ENCODE results near the gene NPFF. TPM values are rescaled to one million over a fixed set of nuclear protein-coding genes. Genes with fewer than 3 reads are reported as not detected.

NPFF gene
- total RNA-seq, 2 experiments from 2014 or later: not detected

- Mint-ChIP-seq H3K9me3 (no peaks in the 10 kb centered on the region), H3K27ac (peak overlapping the region; percentile 98), H3K4me3 (peak overlapping the region; percentile 96), H3K36me3 (ENCODE audit: low read depth) (peaks cover 16% of the 10 kb centered on the region), H3K4me1 (ENCODE audit: low read depth) (peaks cover 69% of the 10 kb centered on the region), H3K27me3 (no peaks in the 10 kb centered on the region)
- Histone ChIP-seq H3K27ac (ENCODE audit: low read depth in 1 of 2, low read length in 2 of 2) (no peak overlapping the region), H3K27me3 (ENCODE audit: control insufficient read depth in 1 of 2, insufficient read depth in 2 of 2, low read length in 2 of 2) (no peaks in the 10 kb centered on the region), H3K4me1 (ENCODE audit: insufficient read depth, low read length) (peaks cover 58% of the 10 kb centered on the region), H3K36me3 (ENCODE audit: insufficient read depth, low read length) (no peaks in the 10 kb centered on the region), H3K9me3 (ENCODE audit: control insufficient read depth in 1 of 2, insufficient read depth in 1 of 2, low read length in 2 of 2) (no peaks in the 10 kb centered on the region), H3K4me3 (ENCODE audit: low read length) (no peak overlapping the region)
- DNase-seq: no peak
- TF ChIP-seq CTCF (IDR thresholded peaks at IDR 0.05): no peak
- ChIA-PET POLR2A (no interaction called here), CTCF (interaction anchor here (1.4 kb wide), 1 partner anchor 11 kb away, joined by 3 read pairs; no protein-coding TSS in a partner anchor)
- ATAC-seq (ENCODE audit: poor library complexity): no peak
- intact Hi-C loops (cut with DNase I, micrococcal nuclease): no loop called here
Measured at GRCh38 chr12:53497461-53497860, 9.8 kb downstream of the NPFF start.

DNA sequence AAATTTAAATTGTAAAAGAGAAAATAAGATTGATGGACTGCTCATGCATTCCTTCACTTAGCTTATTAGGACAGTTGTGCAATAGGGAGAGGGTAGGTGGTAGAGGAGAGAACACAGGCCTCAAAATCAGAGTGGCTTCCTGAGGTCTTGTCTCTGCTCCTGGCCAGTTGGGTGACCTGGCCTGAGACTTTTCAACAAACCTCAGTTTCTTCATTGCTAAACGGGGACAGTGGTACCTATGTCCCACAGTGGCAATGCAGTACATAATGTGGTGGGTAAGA lies 10.6 kb downstream of the NPFF start:
- Histone ChIP-seq H3K9me3 (ENCODE audit: control insufficient read depth in 1 of 2, insufficient read depth in 1 of 2, low read length in 2 of 2) (no peaks in the 10 kb centered on the region), H3K36me3 (ENCODE audit: insufficient read depth, low read length) (no peaks in the 10 kb centered on the region), H3K27me3 (ENCODE audit: control insufficient read depth in 1 of 2, insufficient read depth in 2 of 2, low read length in 2 of 2) (no peaks in the 10 kb centered on the region), H3K27ac (ENCODE audit: low read depth in 1 of 2, low read length in 2 of 2) (no peak overlapping the region), H3K4me3 (ENCODE audit: low read length) (no peak overlapping the region), H3K4me1 (ENCODE audit: insufficient read depth, low read length) (peaks cover 55% of the 10 kb centered on the region)
- DNase-seq (no peak), ATAC-seq (ENCODE audit: poor library complexity) (no peak)
- intact Hi-C loops (cut with DNase I, micrococcal nuclease): no loop called here
- Mint-ChIP-seq H3K27ac (peak overlapping the region; percentile 98), H3K4me3 (peak overlapping the region; percentile 46), H3K36me3 (ENCODE audit: low read depth) (peaks cover 21% of the 10 kb centered on the region), H3K27me3 (no peaks in the 10 kb centered on the region), H3K4me1 (ENCODE audit: low read depth) (peaks cover 71% of the 10 kb centered on the region), H3K9me3 (no peaks in the 10 kb centered on the region)
- ChIA-PET CTCF (no interaction called here), POLR2A (no interaction called here)
- no peak for TF ChIP-seq CTCF (IDR thresholded peaks at IDR 0.05)

- ChIA-PET CTCF (no interaction called here), POLR2A (interaction anchor here (1.5 kb wide), 1 partner anchor 10 kb away, joined by 3 read pairs; no protein-coding TSS in a partner anchor)
- DNase-seq (no peak), ATAC-seq (ENCODE audit: poor library complexity) (no peak)
- TF ChIP-seq CTCF (IDR thresholded peaks at IDR 0.05): no peak
- Histone ChIP-seq H3K27ac (ENCODE audit: low read depth in 1 of 2, low read length in 2 of 2) (no peak overlapping the region), H3K4me1 (ENCODE audit: insufficient read depth, low read length) (peaks cover 51% of the 10 kb centered on the region), H3K4me3 (ENCODE audit: low read length) (no peak overlapping the region), H3K36me3 (ENCODE audit: insufficient read depth, low read length) (no peaks in the 10 kb centered on the region), H3K9me3 (ENCODE audit: control insufficient read depth in 1 of 2, insufficient read depth in 1 of 2, low read length in 2 of 2) (no peaks in the 10 kb centered on the region), H3K27me3 (ENCODE audit: control insufficient read depth in 1 of 2, insufficient read depth in 2 of 2, low read length in 2 of 2) (no peaks in the 10 kb centered on the region)
- intact Hi-C loops (cut with DNase I, micrococcal nuclease): no loop called here
- no peaks in the 10 kb centered on the region for H3K27me3 Mint-ChIP-seq
- H3K4me1 Mint-ChIP-seq (ENCODE audit: low read depth): peaks cover 66% of the 10 kb centered on the region
- peaks cover 21% of the 10 kb centered on the region for H3K36me3 Mint-ChIP-seq (ENCODE audit: low read depth)
- no peaks in the 10 kb centered on the region for H3K9me3 Mint-ChIP-seq
- peak overlapping the region; percentile 46 for H3K4me3 Mint-ChIP-seq
- H3K27ac Mint-ChIP-seq: no peak overlapping the region
Measured at GRCh38 chr12:53495903-53496751, 11.2 kb downstream of the NPFF start.

Measured in CD4-positive, alpha-beta T cell (primary cell).